GM18907 (cell line): Measurements from ENCODE around the gene MYL7.
A peak's percentile ranks its signal among the peaks of the same experiment; 100 is the strongest.
"Not testable (repeated sequence)": the region's sequence is repeated elsewhere in the genome, so short reads cannot be mapped to it uniquely, and the experiment has no call there.

Source experiments
- ATAC-seq: cut with Tn5 transposase; IDR thresholded peaks from one replicate; pipeline ENCODE4 v1.9.1; 2021; ENCODE audit warnings: mild to moderate bottlenecking, moderate library complexity; ENCODE audit not compliant: unreplicated experiment

Gene MYL7

DNA sequence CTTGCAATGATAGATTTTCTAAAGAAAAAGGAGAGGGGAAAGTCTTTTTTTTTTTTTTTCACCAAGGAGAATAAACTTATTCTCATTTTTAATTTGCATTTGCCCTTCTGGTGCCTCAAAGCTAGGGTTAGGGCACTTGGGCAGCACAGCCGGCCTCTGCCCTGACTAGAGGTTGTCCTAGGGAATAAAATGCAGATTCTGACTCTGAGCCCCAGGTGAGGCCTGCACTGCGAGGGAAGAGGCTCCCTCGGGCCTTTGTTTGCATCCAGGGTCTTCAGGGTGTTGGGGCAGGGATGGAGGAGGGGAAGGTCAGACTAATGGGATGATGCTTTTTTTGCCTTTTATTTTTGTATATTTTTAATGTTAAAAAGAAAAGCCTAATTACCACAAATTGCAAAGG, 7.8 kb downstream of the MYL7 start:
- ATAC-seq: no peak

GRCh38 chr7:44132039-44132438, 9.1 kb downstream of the MYL7 start:
- no peak for ATAC-seq

DNA sequence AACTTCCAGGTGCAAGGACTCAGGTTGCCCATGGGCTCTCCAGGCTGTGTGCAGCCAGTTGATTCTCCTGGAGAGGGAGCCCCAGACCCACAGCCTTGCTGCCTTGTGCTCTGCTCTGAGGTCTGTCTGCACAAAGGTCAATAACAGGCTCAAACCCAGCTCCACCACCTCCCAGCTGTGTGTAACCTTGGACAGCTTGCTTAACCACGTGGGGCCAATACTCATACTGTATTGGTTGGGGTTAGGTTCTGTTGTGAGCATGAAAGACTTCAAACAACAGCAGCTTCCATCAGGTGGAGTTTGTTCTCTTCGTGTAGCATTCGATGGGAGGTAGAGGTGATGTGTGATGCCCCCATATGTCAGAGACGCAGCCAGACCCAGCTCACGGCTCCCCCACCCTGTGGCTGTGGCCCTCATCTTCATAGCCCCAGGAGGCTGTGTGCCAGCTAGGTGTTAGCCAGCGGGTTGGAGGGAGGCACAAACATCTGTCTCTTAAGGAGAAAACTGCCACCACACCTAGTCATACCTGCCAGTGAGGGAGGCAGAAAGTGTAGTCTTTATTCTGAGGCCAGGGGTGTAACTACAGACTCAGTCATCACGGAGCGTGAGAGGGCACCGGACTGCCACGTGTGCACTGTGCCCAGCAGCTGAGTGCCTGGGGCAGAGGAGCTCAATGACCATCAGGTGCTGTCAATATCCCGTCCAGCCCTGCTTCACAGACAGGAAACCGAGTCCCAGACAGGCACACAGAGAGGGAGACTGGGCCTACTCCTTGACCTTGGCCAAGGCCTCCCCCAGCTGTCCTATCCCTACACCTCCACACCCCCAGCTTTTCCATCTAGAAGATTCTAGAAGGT, 9.7 kb downstream of the MYL7 start:
- no peak for ATAC-seq

DNA sequence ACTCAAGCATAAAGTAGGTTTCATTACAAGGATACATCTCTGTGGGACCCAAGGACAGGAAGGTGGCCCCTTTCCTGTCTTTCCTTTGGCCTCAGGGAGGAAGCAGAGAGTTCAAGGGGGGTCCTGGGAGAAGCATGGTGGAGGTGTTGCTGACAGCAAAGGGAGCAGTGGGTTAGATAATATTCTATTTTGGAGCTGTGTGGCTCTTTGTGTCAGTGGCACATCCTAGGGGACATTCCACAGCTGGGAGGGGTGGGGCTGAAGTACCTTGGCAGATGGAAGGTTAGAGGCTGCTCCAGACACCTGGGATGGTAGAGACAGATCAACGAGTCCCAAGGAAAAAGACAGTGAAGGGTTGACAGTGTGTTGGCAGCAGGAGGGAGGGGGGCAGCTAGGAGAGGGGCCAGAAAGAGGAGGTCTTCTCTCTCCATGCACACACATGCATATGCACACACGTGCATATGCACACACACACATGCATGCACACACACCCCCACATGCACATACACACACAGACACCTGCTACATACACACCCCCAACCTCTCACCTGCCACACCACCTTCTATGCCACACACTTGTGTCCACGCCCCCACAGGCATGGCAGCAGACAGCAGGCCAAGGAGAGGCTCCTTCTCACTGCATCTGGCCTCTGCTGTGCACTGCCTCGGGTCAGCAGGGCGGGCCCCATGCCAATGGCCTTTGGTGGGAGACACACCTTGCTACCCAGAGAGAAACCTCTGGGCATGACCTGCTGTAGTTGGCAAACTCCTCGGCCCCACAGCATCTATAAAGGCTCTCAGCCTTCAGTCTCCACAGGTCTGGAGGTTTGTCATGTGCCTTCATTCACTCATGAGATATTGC, 12.2 kb downstream of the MYL7 start:
- ATAC-seq: no peak

DNA sequence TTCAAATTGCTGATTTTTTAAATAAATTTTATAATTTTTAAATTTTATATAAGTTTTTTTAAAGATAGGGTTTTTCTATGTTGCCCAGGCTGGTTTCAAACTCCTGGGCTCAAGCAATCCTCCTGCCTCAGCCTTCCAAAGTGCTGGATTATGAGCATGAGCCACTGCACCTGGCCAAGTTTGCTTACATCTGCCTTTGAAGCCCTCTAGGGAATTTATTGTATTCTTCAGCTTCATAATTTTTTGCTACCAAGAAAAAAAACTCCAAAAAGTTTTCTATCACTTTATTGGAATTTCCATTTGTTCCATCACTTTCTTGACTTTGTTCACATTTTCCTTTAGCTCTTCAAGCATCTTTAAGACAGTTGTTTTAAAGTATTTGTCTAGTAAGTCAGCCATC, 14.0 kb downstream of the MYL7 start:
- ATAC-seq: no peak

DNA sequence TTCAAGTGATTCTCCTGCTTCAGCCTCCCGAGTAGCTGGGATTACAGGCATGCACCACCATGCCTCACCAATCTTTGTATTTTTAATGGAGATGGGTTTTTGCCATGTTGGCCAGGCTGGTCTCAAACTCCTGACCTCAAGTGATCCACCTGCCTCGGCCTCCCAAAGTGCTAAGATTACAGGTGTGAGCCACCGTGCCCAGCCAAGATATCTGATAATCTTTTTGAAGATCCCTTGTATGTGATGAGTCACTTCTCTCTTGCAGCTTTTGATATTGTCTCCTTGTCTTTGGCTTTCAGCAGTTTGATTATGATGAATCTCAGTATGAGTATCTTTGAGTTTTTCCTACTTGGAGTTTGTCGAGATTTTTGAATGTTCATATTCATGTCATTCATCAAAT, 14.6 kb downstream of the MYL7 start:
- not testable (repeated sequence) for ATAC-seq

DNA sequence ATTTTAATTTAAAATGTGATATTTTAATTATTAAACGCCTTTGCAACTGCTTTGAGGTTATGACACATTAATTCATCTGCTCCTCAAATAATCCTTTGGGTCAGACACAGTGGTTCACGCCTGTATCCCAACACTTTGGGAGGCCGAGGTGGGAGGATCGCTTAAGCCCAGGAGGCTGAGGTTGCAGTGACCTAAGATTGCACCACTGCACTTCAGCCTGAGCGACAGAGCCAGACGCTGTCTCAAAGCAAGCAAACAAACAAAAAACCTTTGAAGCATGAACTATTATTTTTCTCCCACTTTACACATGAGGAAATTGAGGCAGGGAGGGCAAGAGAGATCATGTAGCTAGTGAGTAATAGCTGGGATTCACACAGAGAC, 16.3 kb downstream of the MYL7 start:
- ATAC-seq: no peak

DNA sequence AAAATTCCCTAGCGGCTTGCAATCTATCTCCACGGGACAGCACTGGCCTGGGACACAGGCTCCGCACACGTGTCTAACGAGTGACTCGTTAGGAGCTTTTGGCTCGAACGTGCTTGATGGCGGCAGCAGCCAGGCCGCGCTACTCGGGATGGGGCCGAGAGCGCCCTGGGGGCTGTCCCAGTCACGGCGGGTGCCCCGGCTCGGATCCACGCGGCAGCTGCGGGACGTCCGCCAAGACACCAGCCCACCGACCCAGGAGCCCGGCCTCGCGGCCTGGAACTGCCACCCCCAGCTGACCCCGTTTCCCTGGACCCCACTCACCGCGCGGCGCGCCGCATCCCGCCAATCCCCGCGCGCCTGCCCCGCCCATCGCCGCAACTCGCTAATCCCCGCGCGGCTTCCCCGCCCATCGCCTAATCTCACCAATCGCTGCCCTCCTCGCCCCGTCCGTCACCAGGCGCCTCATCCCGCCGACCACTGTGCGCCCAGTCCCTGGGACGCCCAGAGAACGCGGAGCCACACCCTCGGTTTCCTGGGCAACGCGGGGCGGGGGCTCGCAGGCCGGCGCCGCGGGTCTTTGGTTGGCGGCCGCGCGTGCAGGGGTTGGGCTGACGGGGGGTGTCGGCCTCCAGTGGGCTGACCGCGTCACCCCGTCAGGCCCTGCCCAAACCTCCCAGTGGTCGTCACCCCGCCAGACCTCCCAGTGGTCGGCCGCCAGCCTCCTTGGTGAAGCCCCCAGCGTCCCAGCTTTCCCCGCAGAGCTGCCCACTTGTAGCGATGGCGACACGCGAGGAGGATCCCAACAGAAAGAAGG, 17.7 kb downstream of the MYL7 start, which contains the start of gene POLD2:
Gene POLD2 (minus strand): TSS at position 359 of the 814 bp plus-strand sequence. CDS start 1,495 bp downstream, outside the sequence.
- ATAC-seq: peak; percentile 97

- ATAC-seq: no peak
These were observed 18.6 kb downstream of the MYL7 start for GRCh38 chr7:44122529-44122928.

DNA sequence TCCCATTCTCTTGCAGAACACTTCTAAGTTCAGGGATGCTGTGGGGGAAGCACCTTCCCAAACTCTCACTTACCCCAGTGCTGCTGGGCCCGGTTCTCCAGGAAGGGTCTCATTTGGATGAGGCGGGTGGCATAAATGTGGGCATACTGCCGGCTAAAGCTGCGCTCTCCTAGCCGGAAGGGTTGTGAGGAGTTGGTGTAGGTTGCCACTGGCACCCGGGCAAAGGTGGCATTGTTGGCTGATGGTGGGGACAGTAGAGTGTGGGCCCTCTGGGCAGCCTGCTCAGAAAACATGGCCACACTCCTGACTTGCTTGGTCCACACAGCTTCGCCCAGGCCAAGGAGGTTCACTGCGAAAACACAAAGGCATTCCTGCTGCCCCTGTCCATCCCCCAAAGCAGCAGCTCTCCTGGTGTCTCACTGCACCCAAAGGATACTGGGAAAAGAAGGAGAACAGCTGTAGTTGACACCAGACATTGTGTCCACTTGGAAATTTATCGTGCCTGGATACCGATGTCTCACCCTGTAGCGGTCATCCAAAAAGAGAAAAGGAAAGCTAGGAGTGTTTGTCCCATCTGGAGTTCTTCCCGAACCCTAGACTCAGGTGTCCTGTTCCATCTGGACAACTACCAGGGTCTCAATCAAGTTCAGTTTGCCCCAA, 19.2 kb downstream of the MYL7 start:
- no peak for ATAC-seq

DNA sequence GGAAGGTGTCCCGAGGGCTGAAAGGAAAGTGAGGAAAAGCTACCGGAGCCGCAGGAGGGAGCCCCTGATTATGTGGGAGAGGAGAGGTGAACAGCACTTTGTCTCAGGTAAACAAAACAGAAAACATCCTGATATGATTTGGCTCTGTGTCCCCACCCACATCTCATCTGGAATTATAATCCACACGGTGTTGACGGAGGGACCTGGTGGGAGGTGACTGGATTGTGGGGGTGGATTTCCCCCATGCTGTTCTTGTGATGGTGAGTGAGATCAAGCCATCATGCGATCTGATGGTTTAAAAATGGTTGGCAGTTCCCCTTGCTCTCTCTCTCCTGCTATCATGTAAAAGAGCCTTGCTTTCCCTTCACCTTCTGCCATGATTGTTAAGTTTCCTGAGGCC, 20.7 kb downstream of the MYL7 start:
- no peak for ATAC-seq

- ATAC-seq: no peak
These were observed 21.2 kb downstream of the MYL7 start for GRCh38 chr7:44119829-44120380.

DNA sequence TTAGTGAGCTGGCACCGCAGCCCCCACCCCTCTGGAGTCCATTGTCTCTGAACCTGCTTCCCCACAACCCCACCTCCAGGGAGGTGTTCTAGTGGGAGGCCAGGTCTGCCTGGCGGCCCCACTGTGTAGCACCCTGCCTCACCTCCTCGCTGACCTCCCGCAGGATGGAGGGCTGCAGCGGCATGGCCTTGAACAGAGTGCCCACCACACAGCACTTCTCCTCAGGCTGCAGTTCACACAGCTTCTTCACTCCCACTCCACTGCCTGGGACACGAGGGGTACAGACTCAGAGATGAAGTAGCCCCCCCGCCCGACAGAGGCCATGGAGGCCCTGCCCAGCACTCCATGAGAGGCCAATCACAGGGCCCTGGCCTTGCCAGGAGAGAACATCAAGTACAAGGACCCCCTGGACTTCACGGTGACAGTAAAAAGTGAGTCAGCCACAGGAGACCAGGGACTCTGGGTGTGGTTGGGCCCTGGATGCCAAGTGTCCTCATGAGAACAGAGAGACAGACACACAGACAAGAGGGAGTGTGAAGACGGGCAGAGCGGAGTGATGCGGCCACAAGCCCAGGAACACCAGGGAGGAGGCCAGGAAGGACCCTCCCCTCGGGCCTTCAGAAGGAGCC, 23.2 kb downstream of the MYL7 start:
- ATAC-seq: no peak

DNA sequence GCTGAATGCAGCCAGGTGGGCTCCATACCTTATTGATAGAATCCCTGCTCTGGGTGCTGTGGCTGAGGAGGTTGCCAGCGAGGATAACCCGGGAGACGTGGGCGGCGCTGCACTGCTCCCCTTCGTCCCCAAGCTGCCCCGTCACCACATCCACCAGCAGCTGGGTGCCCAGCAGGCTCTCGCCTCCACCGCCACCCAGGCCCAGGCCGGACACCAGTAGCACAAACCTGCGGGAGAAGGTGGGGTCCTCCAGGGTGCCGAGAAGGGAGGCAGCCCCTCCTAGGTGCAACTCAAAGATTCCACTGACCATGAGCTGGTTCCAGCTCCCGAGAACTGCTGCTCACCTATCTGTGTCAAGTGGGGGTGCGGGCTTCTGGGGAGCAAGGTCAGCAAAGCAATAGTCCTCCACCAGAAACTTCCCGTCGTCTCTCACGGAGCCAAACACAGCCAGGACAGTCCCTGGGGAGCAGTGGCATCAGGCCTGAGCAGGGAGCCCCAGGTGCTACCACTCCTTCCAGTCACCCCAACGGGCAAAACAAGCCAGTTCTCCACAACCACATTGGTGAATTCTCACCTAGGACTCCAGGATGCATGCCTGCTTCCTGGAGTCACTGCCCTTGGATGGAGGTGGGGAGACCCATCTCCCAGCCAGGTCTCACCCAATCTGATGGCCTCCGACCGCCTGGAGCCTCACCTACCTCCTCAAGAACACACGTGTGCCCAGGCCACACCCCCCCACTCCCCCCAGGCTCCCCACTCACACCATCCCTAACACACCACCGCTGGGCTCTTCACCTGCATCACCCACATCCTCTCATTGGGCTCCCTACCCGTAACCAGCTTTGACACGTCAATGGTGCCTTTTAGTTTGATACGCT, 24.1 kb downstream of the MYL7 start:
- ATAC-seq: no peak

- no peak for ATAC-seq
These were observed 24.9 kb downstream of the MYL7 start for GRCh38 chr7:44116087-44116788.

DNA sequence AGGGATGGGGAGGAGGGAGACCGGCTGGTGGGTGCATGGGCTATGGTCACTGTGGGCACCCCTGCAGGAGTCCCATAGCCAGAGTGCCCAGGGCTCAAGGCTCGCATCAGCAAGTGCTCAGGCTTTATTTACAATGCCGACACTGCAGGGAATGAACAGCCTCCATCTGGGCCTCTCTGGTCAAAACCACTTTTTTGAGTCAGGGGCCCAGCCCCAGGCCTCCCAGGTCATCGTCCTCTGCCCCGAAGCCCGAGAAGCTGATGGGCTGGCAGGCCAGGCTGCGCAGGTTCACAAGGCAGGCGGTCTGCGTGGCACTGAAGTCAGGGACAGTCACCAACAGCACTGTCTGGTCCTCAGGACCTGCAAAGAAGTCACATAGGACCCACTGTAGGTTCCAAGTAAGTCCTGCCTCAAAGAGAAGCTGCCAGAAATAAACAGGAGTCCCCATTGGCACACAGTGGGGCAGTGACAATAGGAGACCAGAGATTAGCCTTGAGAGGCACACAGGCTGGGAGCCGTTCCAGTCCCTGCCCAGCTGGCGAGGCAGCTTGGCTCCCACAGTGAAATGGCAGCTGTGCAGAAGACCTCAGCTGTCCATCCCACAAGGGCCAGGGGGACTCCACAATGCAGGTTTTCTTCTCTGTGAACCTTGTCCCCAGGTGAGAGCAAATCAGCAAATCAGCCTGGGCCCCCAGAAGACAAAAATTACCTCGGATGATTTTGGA, 26.4 kb downstream of the MYL7 start:
- no peak for ATAC-seq

DNA sequence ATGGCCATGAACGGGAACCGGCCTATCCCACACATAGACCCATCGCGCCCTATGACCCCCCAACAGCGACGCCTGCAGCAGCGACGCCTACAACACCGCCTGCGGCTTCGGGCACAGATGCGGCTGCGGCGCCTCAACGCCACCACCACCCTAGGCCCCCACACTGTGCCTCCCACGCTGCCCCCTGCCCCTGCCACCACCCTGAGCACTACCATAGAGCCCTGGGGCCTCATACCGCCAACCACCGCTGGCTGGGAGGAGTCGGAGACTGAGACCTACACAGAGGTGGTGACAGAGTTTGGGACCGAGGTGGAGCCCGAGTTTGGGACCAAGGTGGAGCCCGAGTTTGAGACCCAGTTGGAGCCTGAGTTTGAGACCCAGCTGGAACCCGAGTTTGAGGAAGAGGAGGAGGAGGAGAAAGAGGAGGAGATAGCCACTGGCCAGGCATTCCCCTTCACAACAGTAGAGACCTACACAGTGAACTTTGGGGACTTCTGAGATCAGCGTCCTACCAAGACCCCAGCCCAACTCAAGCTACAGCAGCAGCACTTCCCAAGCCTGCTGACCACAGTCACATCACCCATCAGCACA, 27.3 kb downstream of the MYL7 start:
- no peak for ATAC-seq
